PC-9 (cell line): ENCODE data around the gene DSPP. TPM values are rescaled to one million over a fixed set of nuclear protein-coding genes. Genes with fewer than 3 reads are reported as not detected.

Experiments used
- BruUV-seq: library from RNA; stranded (reverse); fragments of 400-500 nt; replicated peaks from 2 replicates; lab custom pipeline; 2021; lab: Mats Ljungman, UMichigan
- CTCF ChIA-PET: fragments of 300-600 bp; sonication (Branson Sonifier 250); formaldehyde crosslinking; loops from one replicate; lab custom pipeline; 2022; ENCODE audit warnings: antibody characterized with exemption; lab: Charles Lee
- POLR2A ChIA-PET: fragments of 300-600 bp; sonication (Branson Sonifier 250); formaldehyde crosslinking; loops from one replicate; lab custom pipeline; 2022; ENCODE audit warnings: antibody characterized with exemption; ENCODE audit not compliant: unreplicated experiment; lab: Charles Lee
- DNase-seq, 2 experiments: peaks; one replicate each; pipeline versions ENCODE4 v3.0.0 to v3.0.0-alpha.2; 2015 to 2022; ENCODE audit warnings: mixed read lengths in 1 of 2
- H2AFZ ChIP-seq: fragments of 200-600 bp; sonication (generic); 2 replicates; pipeline ENCODE4 v1.8.1; 2017; ENCODE audit warnings: antibody characterized with exemption
- H3F3A ChIP-seq: fragments of 200-600 bp; sonication (generic); 2 replicates; pipeline ENCODE4 v1.8.1; 2017; ENCODE audit warnings: antibody characterized with exemption, mild to moderate bottlenecking, low read depth; ENCODE audit not compliant: insufficient read depth
- H3K27ac ChIP-seq: fragments of 200-600 bp; sonication (generic); 2 replicates; pipeline ENCODE4 v1.6.1; 2016; ENCODE audit warnings: mixed run types
- H3K27me3 ChIP-seq: fragments of 200-600 bp; sonication (generic); 2 replicates; pipeline ENCODE4 v1.6.1; 2016; ENCODE audit warnings: low read depth, mixed run types; ENCODE audit not compliant: insufficient read depth
- H3K36me3 ChIP-seq: fragments of 200-600 bp; sonication (generic); 2 replicates; pipeline ENCODE4 v1.6.1; 2016; ENCODE audit warnings: low read depth, mixed run types
- H3K4me1 ChIP-seq: fragments of 200-600 bp; sonication (generic); replicated peaks from 2 replicates; pipeline ENCODE4 v1.6.1; 2016; ENCODE audit warnings: mixed run types; ENCODE audit not compliant: insufficient read depth
- H3K4me2 ChIP-seq: fragments of 200-600 bp; sonication (generic); 2 replicates; pipeline ENCODE4 v1.6.1; 2017; ENCODE audit warnings: mixed run types
- H3K4me3 ChIP-seq: fragments of 200-600 bp; sonication (generic); 2 replicates; pipeline ENCODE4 v1.6.1; 2016; ENCODE audit warnings: mixed run types
- H3K79me2 ChIP-seq: fragments of 200-600 bp; sonication (generic); 2 replicates; pipeline ENCODE4 v1.6.1; 2017; ENCODE audit warnings: low read depth, mixed run types
- H3K9me2 ChIP-seq: fragments of 200-600 bp; sonication (generic); 2 replicates; pipeline ENCODE4 v1.8.1; 2017; ENCODE audit warnings: mild to moderate bottlenecking; ENCODE audit not compliant: insufficient read depth
- H3K9me3 ChIP-seq: fragments of 200-600 bp; sonication (generic); 2 replicates; pipeline ENCODE4 v1.8.1; 2016; ENCODE audit warnings: low read depth; ENCODE audit not compliant: insufficient read depth
- H4K20me1 ChIP-seq: fragments of 200-600 bp; sonication (generic); 2 replicates; pipeline ENCODE4 v1.8.1; 2017; ENCODE audit not compliant: insufficient read depth
- EZH2 ChIP-seq: fragments of 200-600 bp; sonication (generic); IDR thresholded peaks from 2 replicates; pipeline ENCODE4 v1.8.0; 2017; ENCODE audit warnings: antibody characterized with exemption, low read depth
- intact Hi-C: fragments of 100-400 bp; cut with micrococcal nuclease; formaldehyde crosslinking; loops from one replicate; pipeline ENCODE4 v1.10.0; 2022; ENCODE audit not compliant: unreplicated experiment
- total RNA-seq: library from RNA; stranded (reverse); gene quantifications from 2 replicates; pipeline ENCODE4 v1.2.3, GENCODE V29; 2021
- TF ChIP-seq, protein P1 (sequence below): fragments of 200-600 bp; sonication (generic); conservative IDR thresholded peaks from 2 replicates; pipeline ENCODE4 v1.6.1; 2017; ENCODE audit warnings: mixed run types, antibody characterized with exemption, mild to moderate bottlenecking, moderate library complexity

The DSPP gene
- total RNA-seq, 1 experiment from 2014 or later = not detected

DNA sequence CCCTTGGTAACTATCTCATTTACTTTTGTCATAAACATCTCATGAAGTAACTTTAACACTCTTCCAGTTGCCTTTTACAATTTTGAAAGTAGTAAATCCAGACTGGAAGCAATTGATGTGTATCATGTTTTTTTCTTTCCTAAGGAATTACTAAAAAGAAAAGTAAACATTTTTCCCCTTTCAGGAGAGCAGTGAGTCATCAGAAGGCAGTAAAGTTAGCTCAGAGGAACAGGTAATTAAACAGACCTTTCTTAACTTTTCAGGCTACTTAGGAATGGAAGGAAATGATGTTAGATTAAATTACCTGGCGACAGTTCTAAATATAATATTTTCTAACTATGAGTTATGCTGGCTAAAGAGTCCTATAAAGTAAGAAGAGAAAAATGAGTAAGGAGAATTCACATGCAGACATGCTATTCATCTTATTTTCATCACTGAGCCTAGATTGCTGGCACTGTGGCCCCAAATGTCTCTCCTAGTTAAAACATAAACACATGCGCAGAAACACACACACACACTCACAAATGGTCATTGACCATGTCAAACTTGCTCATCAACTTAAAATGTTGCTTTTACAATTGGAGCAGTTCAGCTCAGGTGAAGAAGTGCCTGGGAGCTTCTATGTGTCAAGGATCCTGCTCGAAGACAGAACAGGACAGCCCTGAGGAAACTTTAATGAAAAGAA lies 51.1 kb downstream of the DSPP start:
- no peaks in the 10 kb centered on the region for H3K27me3 ChIP-seq
- POLR2A ChIA-PET = interaction anchor here (0.6 to 0.7 kb wide), 4 partner anchors 141 to 349 kb away, joined by 3 to 5 read pairs (median 4); no protein-coding TSS in a partner anchor
- peaks cover 13% of the 10 kb centered on the region; the same call in 1 of the 2 replicates for H3F3A ChIP-seq
- H3K4me2 ChIP-seq = peak overlapping the region; percentile 73
- H3K4me3 ChIP-seq = peak overlapping the region; percentile 17; the same call in 1 of the 2 replicates
- CTCF ChIA-PET = no interaction called here
- intact Hi-C loops = no loop called here
- BruUV-seq = no TSS peak
- H3K9me2 ChIP-seq = no peaks in the 10 kb centered on the region
- no peaks in the 10 kb centered on the region for H3K9me3 ChIP-seq
- 0 out of 2 replicates have a peak overlapping the region, but pooled peaks have one; percentile 27 for H2AFZ ChIP-seq
- peak overlapping the region; percentile 72 for H3K27ac ChIP-seq
- no peaks in the 10 kb centered on the region for H3K79me2 ChIP-seq
- peaks cover 40% of the 10 kb centered on the region for H3K4me1 ChIP-seq
- TF ChIP-seq, protein P1, sequence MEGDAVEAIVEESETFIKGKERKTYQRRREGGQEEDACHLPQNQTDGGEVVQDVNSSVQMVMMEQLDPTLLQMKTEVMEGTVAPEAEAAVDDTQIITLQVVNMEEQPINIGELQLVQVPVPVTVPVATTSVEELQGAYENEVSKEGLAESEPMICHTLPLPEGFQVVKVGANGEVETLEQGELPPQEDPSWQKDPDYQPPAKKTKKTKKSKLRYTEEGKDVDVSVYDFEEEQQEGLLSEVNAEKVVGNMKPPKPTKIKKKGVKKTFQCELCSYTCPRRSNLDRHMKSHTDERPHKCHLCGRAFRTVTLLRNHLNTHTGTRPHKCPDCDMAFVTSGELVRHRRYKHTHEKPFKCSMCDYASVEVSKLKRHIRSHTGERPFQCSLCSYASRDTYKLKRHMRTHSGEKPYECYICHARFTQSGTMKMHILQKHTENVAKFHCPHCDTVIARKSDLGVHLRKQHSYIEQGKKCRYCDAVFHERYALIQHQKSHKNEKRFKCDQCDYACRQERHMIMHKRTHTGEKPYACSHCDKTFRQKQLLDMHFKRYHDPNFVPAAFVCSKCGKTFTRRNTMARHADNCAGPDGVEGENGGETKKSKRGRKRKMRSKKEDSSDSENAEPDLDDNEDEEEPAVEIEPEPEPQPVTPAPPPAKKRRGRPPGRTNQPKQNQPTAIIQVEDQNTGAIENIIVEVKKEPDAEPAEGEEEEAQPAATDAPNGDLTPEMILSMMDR = no peak
- no peak for TF ChIP-seq EZH2
- no peaks in the 10 kb centered on the region for H3K36me3 ChIP-seq
- H4K20me1 ChIP-seq = no peaks in the 10 kb centered on the region
- peak; percentile 5 to 81 for DNase-seq

DNA sequence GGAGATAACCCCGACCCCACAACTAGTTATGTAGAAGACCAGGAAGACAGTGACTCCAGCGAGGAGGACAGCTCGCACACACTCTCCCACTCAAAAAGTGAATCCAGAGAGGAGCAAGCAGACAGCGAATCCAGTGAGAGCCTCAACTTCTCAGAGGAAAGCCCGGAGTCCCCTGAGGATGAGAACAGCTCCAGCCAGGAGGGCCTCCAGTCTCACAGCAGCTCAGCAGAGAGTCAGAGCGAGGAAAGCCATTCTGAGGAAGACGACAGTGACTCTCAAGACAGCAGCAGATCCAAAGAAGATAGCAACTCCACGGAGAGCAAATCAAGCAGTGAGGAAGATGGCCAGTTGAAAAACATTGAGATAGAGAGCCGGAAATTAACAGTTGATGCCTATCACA lies 54.5 kb downstream of the DSPP start:
- no TSS peak for BruUV-seq

More for the DNA sequence above, 54.5 kb downstream of the DSPP start:
- no peak for TF ChIP-seq EZH2
- TF ChIP-seq, protein P1 = no peak
- DNase-seq = no peak
- H3K4me1 ChIP-seq = peaks cover 27% of the 10 kb centered on the region
- H2AFZ ChIP-seq = no peak overlapping the region
- H4K20me1 ChIP-seq = no peaks in the 10 kb centered on the region
- H3K4me2 ChIP-seq = no peak overlapping the region
- no peaks in the 10 kb centered on the region for H3K27me3 ChIP-seq
- no peaks in the 10 kb centered on the region for H3K9me3 ChIP-seq
- H3K9me2 ChIP-seq = no peaks in the 10 kb centered on the region
- CTCF ChIA-PET = no interaction called here
- H3K27ac ChIP-seq = no peak overlapping the region
- POLR2A ChIA-PET = no interaction called here
- H3K79me2 ChIP-seq = no peaks in the 10 kb centered on the region
- H3K36me3 ChIP-seq = no peaks in the 10 kb centered on the region
- intact Hi-C loops = no loop called here
- H3K4me3 ChIP-seq = no peak overlapping the region
- H3F3A ChIP-seq = peaks cover 13% of the 10 kb centered on the region; the same call in 1 of the 2 replicates

Other genes starting within 250 kb of the DSPP start
- gene HSD17B11, start 217.3 kb upstream of the DSPP start, total RNA-seq = 26.9 and 30.5 TPM in 2 replicates
- gene NUDT9, start 186.0 kb upstream of the DSPP start, total RNA-seq = 14.7 and 15.3 TPM in 2 replicates
- gene SPARCL1, start 79.2 kb upstream of the DSPP start, total RNA-seq = not detected in 2 replicates
- not detected in 2 replicates for gene DMP1, start 41.8 kb downstream of the DSPP start, total RNA-seq
- not detected in 2 replicates for gene IBSP, start 191.0 kb downstream of the DSPP start, total RNA-seq
- gene MEPE, start 224.4 kb downstream of the DSPP start, total RNA-seq = not detected in 2 replicates